ENCODE measurements around the gene BSND.

DNA sequence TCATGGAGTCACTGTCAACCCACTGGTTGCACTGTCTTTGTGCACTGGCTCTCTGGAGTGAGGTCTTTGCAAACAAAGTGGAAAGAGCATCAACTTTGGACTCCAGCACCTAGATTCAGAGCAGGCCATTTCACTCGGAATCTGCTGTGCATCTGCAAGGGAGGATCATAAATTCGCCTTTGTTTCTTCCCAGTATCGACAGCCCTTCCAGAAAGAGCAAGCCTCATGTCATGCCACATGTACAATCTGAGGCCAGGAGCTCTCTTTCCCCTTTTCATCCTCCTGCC, 39.8 kb downstream of the BSND start:
- TF ChIP-seq, protein P1, sequence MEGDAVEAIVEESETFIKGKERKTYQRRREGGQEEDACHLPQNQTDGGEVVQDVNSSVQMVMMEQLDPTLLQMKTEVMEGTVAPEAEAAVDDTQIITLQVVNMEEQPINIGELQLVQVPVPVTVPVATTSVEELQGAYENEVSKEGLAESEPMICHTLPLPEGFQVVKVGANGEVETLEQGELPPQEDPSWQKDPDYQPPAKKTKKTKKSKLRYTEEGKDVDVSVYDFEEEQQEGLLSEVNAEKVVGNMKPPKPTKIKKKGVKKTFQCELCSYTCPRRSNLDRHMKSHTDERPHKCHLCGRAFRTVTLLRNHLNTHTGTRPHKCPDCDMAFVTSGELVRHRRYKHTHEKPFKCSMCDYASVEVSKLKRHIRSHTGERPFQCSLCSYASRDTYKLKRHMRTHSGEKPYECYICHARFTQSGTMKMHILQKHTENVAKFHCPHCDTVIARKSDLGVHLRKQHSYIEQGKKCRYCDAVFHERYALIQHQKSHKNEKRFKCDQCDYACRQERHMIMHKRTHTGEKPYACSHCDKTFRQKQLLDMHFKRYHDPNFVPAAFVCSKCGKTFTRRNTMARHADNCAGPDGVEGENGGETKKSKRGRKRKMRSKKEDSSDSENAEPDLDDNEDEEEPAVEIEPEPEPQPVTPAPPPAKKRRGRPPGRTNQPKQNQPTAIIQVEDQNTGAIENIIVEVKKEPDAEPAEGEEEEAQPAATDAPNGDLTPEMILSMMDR (IDR thresholded peaks at IDR 0.05) = no peak
- TF ChIP-seq POLR2A (IDR thresholded peaks at IDR 0.05) (no peak), POLR2AphosphoS5 (IDR thresholded peaks at IDR 0.05) (no peak)
